Ascending aorta (tissue), 2 donors: ENCODE measurements around the gene LYRM1. TPM values are rescaled to one million over a fixed set of nuclear protein-coding genes. Genes with fewer than 3 reads are reported as not detected.

Source experiments
- DNase-seq, 2 donors: peaks; one replicate each; pipeline ENCODE4 v3.0.0-alpha.2; 2019; ENCODE audit warnings: low spot score in 2 of 2
- H3K27ac ChIP-seq, 2 donors: fragments of 200-600 bp; sonication (generic); one replicate each; pipeline ENCODE4 v1.5.1; 2016 to 2017; ENCODE audit warnings: mild to moderate bottlenecking in 1 of 2
- H3K27me3 ChIP-seq: fragments of 200-600 bp; sonication (generic); one replicate; pipeline ENCODE4 v1.5.1; 2017
- H3K36me3 ChIP-seq, 2 donors: fragments of 200-600 bp; sonication (generic); one replicate each; pipeline ENCODE4 v1.5.1; 2016
- H3K4me1 ChIP-seq, 2 donors: fragments of 200-600 bp; sonication (generic); one replicate each; pipeline ENCODE4 v1.5.1; 2016 to 2017; ENCODE audit warnings: mild to moderate bottlenecking in 1 of 2
- H3K4me3 ChIP-seq, 2 donors: fragments of 200-600 bp; sonication (generic); one replicate each; pipeline ENCODE4 v1.5.1; 2016 to 2017; ENCODE audit warnings: mild to moderate bottlenecking in 1 of 2
- H3K9me3 ChIP-seq, 2 donors: fragments of 200-600 bp; sonication (generic); one replicate each; pipeline ENCODE4 v1.5.1; 2016
- CTCF ChIP-seq, 3 experiments: fragments of 200-600 bp in 2 of 3; fragments of 450-650 bp in 1 of 3; sonication (generic) in 2 of 3; IDR thresholded peaks; one replicate each; pipeline ENCODE4 v1.5.1; 2016 to 2019; ENCODE audit warnings: antibody characterized with exemption in 3 of 3, mild to moderate bottlenecking in 1 of 3, moderate library complexity in 1 of 3
- intact Hi-C: fragments of 100-400 bp; cut with DNase I; formaldehyde crosslinking; loops from one replicate; pipeline ENCODE4 v1.15.1; 2023
- total RNA-seq: library from RNA; depleted of rRNA; stranded (reverse); fragments of >200 nt; gene quantifications from one replicate; pipeline ENCODE4 v1.1.0, GENCODE V29; 2016

The LYRM1 gene
- total RNA-seq, 1 donor from 2014 or later = 3.9 TPM

GRCh38 chr16:20948444-20948843 is 47.9 kb downstream of the LYRM1 start:
- no peaks in the 10 kb centered on the region for H3K27me3 ChIP-seq
- no peaks in the 10 kb centered on the region for H3K9me3 ChIP-seq
- H3K27ac ChIP-seq = no peak overlapping the region
- no peak overlapping the region for H3K4me3 ChIP-seq
- H3K4me1 ChIP-seq = no peaks in the 10 kb centered on the region
- no peaks in the 10 kb centered on the region for H3K36me3 ChIP-seq
- intact Hi-C loops = no loop called here
- no peak for TF ChIP-seq CTCF (IDR thresholded peaks at IDR 0.05)
- DNase-seq = no peak

GRCh38 chr16:20949660-20950059 is 49.1 kb downstream of the LYRM1 start:
- intact Hi-C loops = loop anchor here (5.0 kb wide), 1 partner anchor 82 kb away; no protein-coding TSS in a partner anchor
- Histone ChIP-seq H3K4me1 (no peaks in the 10 kb centered on the region), H3K27ac (no peak overlapping the region), H3K4me3 (no peak overlapping the region), H3K36me3 (no peaks in the 10 kb centered on the region), H3K27me3 (no peaks in the 10 kb centered on the region), H3K9me3 (no peaks in the 10 kb centered on the region)
- DNase-seq = no peak
- TF ChIP-seq CTCF (IDR thresholded peaks at IDR 0.05) = no peak

GRCh38 chr16:20950294-20950693 is 49.7 kb downstream of the LYRM1 start:
- intact Hi-C loops = loop anchor here (5.0 kb wide), 1 partner anchor 83 kb away; no protein-coding TSS in a partner anchor
- Histone ChIP-seq H3K4me1 (no peaks in the 10 kb centered on the region), H3K27me3 (no peaks in the 10 kb centered on the region), H3K36me3 (no peaks in the 10 kb centered on the region), H3K27ac (no peak overlapping the region), H3K4me3 (no peak overlapping the region), H3K9me3 (no peaks in the 10 kb centered on the region)
- DNase-seq = no peak
- no peak for TF ChIP-seq CTCF (IDR thresholded peaks at IDR 0.05)

- no peaks in the 10 kb centered on the region for H3K36me3 ChIP-seq
- DNase-seq = no peak
- H3K4me3 ChIP-seq = peak overlapping the region in 1 of 2 donors; percentile 36
- H3K9me3 ChIP-seq = no peaks in the 10 kb centered on the region
- TF ChIP-seq CTCF (IDR thresholded peaks at IDR 0.05) = no peak
- no peaks in the 10 kb centered on the region for H3K4me1 ChIP-seq
- H3K27me3 ChIP-seq = no peaks in the 10 kb centered on the region
- intact Hi-C loops = loop anchor here (5.0 kb wide), 1 partner anchor 85 kb away; no protein-coding TSS in a partner anchor
- peak overlapping the region; percentile 46 to 51 for H3K27ac ChIP-seq
These were observed 51.8 kb downstream of the LYRM1 start for GRCh38 chr16:20952139-20952920.

GRCh38 chr16:20954574-20954973 is 54.0 kb downstream of the LYRM1 start:
- Histone ChIP-seq H3K36me3 (no peaks in the 10 kb centered on the region), H3K9me3 (no peaks in the 10 kb centered on the region), H3K4me1 (no peaks in the 10 kb centered on the region), H3K4me3 (no peak overlapping the region), H3K27ac (no peak overlapping the region), H3K27me3 (no peaks in the 10 kb centered on the region)
- DNase-seq = no peak
- TF ChIP-seq CTCF (IDR thresholded peaks at IDR 0.05) = no peak
- intact Hi-C loops = loop anchor here (5.0 kb wide), 1 partner anchor 87 kb away; no protein-coding TSS in a partner anchor
